Measurements from ENCODE around the gene MCEMP1.

GRCh38 chr19:7668842-7669241, 8.0 kb upstream of the MCEMP1 start, which contains the start of gene RETN:
- TF ChIP-seq CTCF (IDR thresholded peaks at IDR 0.05; ENCODE audit: insufficient read depth, low read length, poor library complexity, severe bottlenecking) (no peak), EZH2phosphoT487 (conservative IDR thresholded peaks at IDR 0.05; ENCODE audit: low read length) (no peak)

Measured in SU-DHL-6 (cell line).